Cardiac muscle cell (in vitro differentiated cells and primary cell): Measurements from ENCODE around the gene CPNE4. TPM values are rescaled to one million over a fixed set of nuclear protein-coding genes. Genes with fewer than 3 reads are reported as not detected.

ENCODE experiments used
- DNase-seq, 2 donors: peaks; one replicate each; pipeline versions ENCODE4 v3.0.0 to v3.0.0-alpha.2; 2010 to 2017; ENCODE audit warnings: low read depth in 1 of 2, low spot score in 1 of 2
- H3K27ac ChIP-seq: fragments of 200-600 bp; sonication (generic); 2 replicates; pipeline ENCODE4 v1.5.1; 2016
- H3K27me3 ChIP-seq: fragments of 200-600 bp; sonication (generic); 2 replicates; pipeline ENCODE4 v1.6.0; 2016; ENCODE audit warnings: control low read depth
- H3K36me3 ChIP-seq: fragments of 200-600 bp; sonication (generic); 2 replicates; pipeline ENCODE4 v1.5.1; 2016; ENCODE audit warnings: control low read depth
- H3K4me1 ChIP-seq: fragments of 200-600 bp; sonication (generic); 2 replicates; pipeline ENCODE4 v1.8.1; 2017; ENCODE audit warnings: low read depth, mild to moderate bottlenecking, mixed run types
- H3K4me3 ChIP-seq: fragments of 200-600 bp; sonication (generic); 2 replicates; pipeline ENCODE4 v1.5.1; 2016; ENCODE audit warnings: mild to moderate bottlenecking
- H3K9me3 ChIP-seq: fragments of 200-600 bp; sonication (generic); 2 replicates; pipeline ENCODE4 v1.5.1; 2017; ENCODE audit warnings: low read depth, mild to moderate bottlenecking, control low read depth
- CTCF ChIP-seq: IDR thresholded peaks from 2 replicates; pipeline ENCODE4 v1.5.1; 2012; ENCODE audit warnings: low read depth, mild to moderate bottlenecking, low read length
- polyA plus RNA-seq: library from polyadenylated mRNA; unstranded; fragments of >200 nt; fragmentation: Nextera tagmentation; extraction: Ambion mirVana; gene quantifications from 2 replicates; pipeline ENCODE4 v1.2.1, GENCODE V29; 2016
- total RNA-seq: library from RNA; depleted of rRNA; stranded (reverse); fragments of >200 nt; gene quantifications from 2 replicates; pipeline ENCODE4 v1.2.3, GENCODE V29; 2016

CPNE4 gene
- total and polyA plus RNA-seq, 2 experiments from 2014 or later = 3.3 to 7.6 TPM

- no peaks in the 10 kb centered on the region for H3K27me3 ChIP-seq
- H3K36me3 ChIP-seq = no peaks in the 10 kb centered on the region
- no peaks in the 10 kb centered on the region for H3K9me3 ChIP-seq
- no peak for TF ChIP-seq CTCF
- peaks cover 5% of the 10 kb centered on the region for H3K4me1 ChIP-seq
- H3K4me3 ChIP-seq = no peak overlapping the region
- no peak overlapping the region for H3K27ac ChIP-seq
- DNase-seq = no peak
These were observed 240.9 kb downstream of the CPNE4 start for GRCh38 chr3:131793870-131794269.

- Histone ChIP-seq H3K4me1 (no peaks in the 10 kb centered on the region), H3K4me3 (no peak overlapping the region), H3K27me3 (no peaks in the 10 kb centered on the region), H3K27ac (no peak overlapping the region), H3K9me3 (no peaks in the 10 kb centered on the region), H3K36me3 (no peaks in the 10 kb centered on the region)
- no peak for TF ChIP-seq CTCF
- DNase-seq = no peak
These were observed 245.6 kb downstream of the CPNE4 start for GRCh38 chr3:131789188-131789587.

- Histone ChIP-seq H3K27me3 (no peaks in the 10 kb centered on the region), H3K36me3 (no peaks in the 10 kb centered on the region), H3K4me3 (no peak overlapping the region), H3K9me3 (no peaks in the 10 kb centered on the region), H3K27ac (no peak overlapping the region), H3K4me1 (no peaks in the 10 kb centered on the region)
- no peak for TF ChIP-seq CTCF
- no peak for DNase-seq
These were observed 248.4 kb downstream of the CPNE4 start for GRCh38 chr3:131786386-131786785.

GRCh38 chr3:131782751-131783150 is 252.1 kb downstream of the CPNE4 start:
- Histone ChIP-seq H3K27ac (no peak overlapping the region), H3K9me3 (no peaks in the 10 kb centered on the region), H3K27me3 (no peaks in the 10 kb centered on the region), H3K4me3 (no peak overlapping the region), H3K4me1 (no peaks in the 10 kb centered on the region), H3K36me3 (no peaks in the 10 kb centered on the region)
- no peak for TF ChIP-seq CTCF
- DNase-seq = no peak

- Histone ChIP-seq H3K27me3 (no peaks in the 10 kb centered on the region), H3K4me3 (no peak overlapping the region), H3K9me3 (no peaks in the 10 kb centered on the region), H3K36me3 (no peaks in the 10 kb centered on the region), H3K27ac (no peak overlapping the region), H3K4me1 (no peaks in the 10 kb centered on the region)
- DNase-seq = no peak
- no peak for TF ChIP-seq CTCF
These were observed 256.3 kb downstream of the CPNE4 start for GRCh38 chr3:131778526-131778925.

GRCh38 chr3:131775650-131776049 is 259.2 kb downstream of the CPNE4 start:
- H3K27ac ChIP-seq = no peak overlapping the region
- no peak overlapping the region for H3K4me3 ChIP-seq
- no peaks in the 10 kb centered on the region for H3K36me3 ChIP-seq
- no peak for TF ChIP-seq CTCF
- no peaks in the 10 kb centered on the region for H3K27me3 ChIP-seq
- H3K4me1 ChIP-seq = no peaks in the 10 kb centered on the region
- DNase-seq = no peak
- H3K9me3 ChIP-seq = no peaks in the 10 kb centered on the region
